Measurements from ENCODE around the gene DAZAP1.

- TF ChIP-seq CTCF (conservative IDR thresholded peaks at IDR 0.05; ENCODE audit: low read depth, low read length) (no peak), EZH2phosphoT487 (IDR thresholded peaks at IDR 0.05; ENCODE audit: borderline replicate concordance, low read length) (no peak)
Observed at GRCh38 chr19:1447944-1448343, 40.6 kb downstream of the DAZAP1 start.
